KMS-11 (cell line): ENCODE results near the gene UQCRHL.

ENCODE experiments used
- H2AFZ ChIP-seq: fragments of 200-600 bp; sonication (generic); 2 replicates; pipeline ENCODE4 v1.6.1; 2016; ENCODE audit warnings: antibody characterized with exemption, mixed run types, low read depth
- H3K27ac ChIP-seq: fragments of 200-600 bp; sonication (generic); 2 replicates; pipeline ENCODE4 v1.6.1; 2016; ENCODE audit warnings: mild to moderate bottlenecking, mixed run types
- H3K27me3 ChIP-seq: fragments of 200-600 bp; sonication (generic); 2 replicates; pipeline ENCODE4 v1.6.1; 2017; ENCODE audit warnings: mild to moderate bottlenecking, low read depth, mixed run types, moderate library complexity; ENCODE audit not compliant: insufficient read depth
- H3K36me3 ChIP-seq: fragments of 200-600 bp; sonication (generic); 2 replicates; pipeline ENCODE4 v1.6.1; 2017; ENCODE audit warnings: mild to moderate bottlenecking, mixed run types; ENCODE audit not compliant: insufficient read depth
- H3K4me1 ChIP-seq: fragments of 200-600 bp; sonication (generic); 2 replicates; pipeline ENCODE4 v1.6.1; 2016; ENCODE audit warnings: mild to moderate bottlenecking, low read depth, mixed run types; ENCODE audit not compliant: poor library complexity, severe bottlenecking
- H3K4me2 ChIP-seq: fragments of 200-600 bp; sonication (generic); 2 replicates; pipeline ENCODE4 v1.7.0; 2016; ENCODE audit warnings: mild to moderate bottlenecking, mixed run types
- H3K4me3 ChIP-seq: fragments of 200-600 bp; sonication (generic); IDR thresholded peaks from 2 replicates; pipeline ENCODE4 v1.6.1; 2017; ENCODE audit warnings: low read depth, low read length, mixed read lengths; ENCODE audit not compliant: insufficient read depth
- H3K79me2 ChIP-seq: fragments of 200-600 bp; sonication (generic); 2 replicates; pipeline ENCODE4 v1.6.1; 2016; ENCODE audit warnings: low read depth, mixed run types; ENCODE audit not compliant: insufficient read depth
- H3K9ac ChIP-seq: fragments of 200-600 bp; sonication (generic); 2 replicates; pipeline ENCODE4 v1.6.1; 2016; ENCODE audit warnings: mild to moderate bottlenecking, mixed run types
- H4K20me1 ChIP-seq: fragments of 200-600 bp; sonication (generic); 2 replicates; pipeline ENCODE4 v1.6.1; 2016; ENCODE audit warnings: mild to moderate bottlenecking, mixed run types; ENCODE audit not compliant: insufficient read depth
- CTCF ChIP-seq: fragments of 200-600 bp; sonication (generic); conservative IDR thresholded peaks from 2 replicates; pipeline ENCODE4 v1.6.1; 2017; ENCODE audit warnings: low read depth, mild to moderate bottlenecking, antibody characterized with exemption, low read length, moderate library complexity, mixed read lengths

Gene UQCRHL

GRCh38 chr1:15802234-15802965 lies 5.0 kb downstream of the UQCRHL start:
- Histone ChIP-seq H3K36me3 (no peaks in the 10 kb centered on the region), H3K4me2 (0 out of 2 replicates have a peak overlapping the region, but pooled peaks have one; percentile 12), H3K4me3 (no peak overlapping the region), H2AFZ (no peak overlapping the region), H3K27me3 (no peaks in the 10 kb centered on the region), H3K79me2 (no peaks in the 10 kb centered on the region), H3K9ac (no peak overlapping the region), H3K4me1 (peaks cover 16% of the 10 kb centered on the region), H3K27ac (no peak overlapping the region), H4K20me1 (no peaks in the 10 kb centered on the region)
- TF ChIP-seq CTCF, result no peak

GRCh38 chr1:15799928-15800835 lies 7.3 kb downstream of the UQCRHL start:
- Histone ChIP-seq H2AFZ (no peak overlapping the region), H3K4me1 (peaks cover 16% of the 10 kb centered on the region), H3K9ac (no peak overlapping the region), H3K79me2 (no peaks in the 10 kb centered on the region), H4K20me1 (no peaks in the 10 kb centered on the region), H3K4me2 (no peak overlapping the region), H3K4me3 (no peak overlapping the region), H3K27me3 (no peaks in the 10 kb centered on the region), H3K36me3 (no peaks in the 10 kb centered on the region), H3K27ac (no peak overlapping the region)
- no peak for TF ChIP-seq CTCF

- Histone ChIP-seq H3K36me3 (no peaks in the 10 kb centered on the region), H3K27me3 (no peaks in the 10 kb centered on the region), H3K4me3 (no peak overlapping the region), H3K79me2 (no peaks in the 10 kb centered on the region), H4K20me1 (no peaks in the 10 kb centered on the region), H3K4me2 (0 out of 2 replicates have a peak overlapping the region, but pooled peaks have one; percentile 21), H3K9ac (no peak overlapping the region), H3K27ac (no peak overlapping the region), H3K4me1 (peaks cover 16% of the 10 kb centered on the region), H2AFZ (no peak overlapping the region; the same call in 1 of the 2 replicates)
- TF ChIP-seq CTCF, result no peak
Observed at GRCh38 chr1:15799004-15799867, 8.2 kb downstream of the UQCRHL start.

- H3K79me2 ChIP-seq, result no peaks in the 10 kb centered on the region
- H3K36me3 ChIP-seq, result no peaks in the 10 kb centered on the region
- no peaks in the 10 kb centered on the region for H3K27me3 ChIP-seq
- H3K27ac ChIP-seq, result no peak overlapping the region
- no peak overlapping the region for H3K4me3 ChIP-seq
- no peaks in the 10 kb centered on the region for H4K20me1 ChIP-seq
- no peak overlapping the region for H2AFZ ChIP-seq
- H3K9ac ChIP-seq, result no peak overlapping the region
- peaks cover 12% of the 10 kb centered on the region for H3K4me1 ChIP-seq
- TF ChIP-seq CTCF, result no peak
- no peak overlapping the region for H3K4me2 ChIP-seq
Observed at GRCh38 chr1:15797614-15798390, 9.6 kb downstream of the UQCRHL start.
